HL-60 (cell line): ENCODE data around the gene SIRPD.

ENCODE experiments used
- DNase-seq, 2 experiments: peaks; one replicate each; pipeline ENCODE4 v3.0.0-alpha.2; 2010 to 2020; ENCODE audit warnings: low read depth in 1 of 2, low spot score in 1 of 2
- H3K27ac ChIP-seq: fragments of 250-450 bp; sonication (Bioruptor Pico); replicated peaks from 2 replicates; pipeline ENCODE4 v1.5.1; 2020; ENCODE audit warnings: mild to moderate bottlenecking, moderate library complexity
- H3K27me3 ChIP-seq: fragments of 250-450 bp; sonication (Bioruptor Pico); 2 replicates; pipeline ENCODE4 v1.5.1; 2021; ENCODE audit warnings: mild to moderate bottlenecking, moderate library complexity; ENCODE audit not compliant: insufficient read depth, poor library complexity, severe bottlenecking
- H3K4me3 ChIP-seq: replicated peaks from 2 replicates; pipeline ENCODE4 v1.5.1; 2011; ENCODE audit warnings: mild to moderate bottlenecking, control low read depth, low read length; ENCODE audit not compliant: insufficient read depth
- GABPA ChIP-seq: IDR thresholded peaks from 2 replicates; pipeline ENCODE4 v1.6.1; 2012; ENCODE audit warnings: low read depth
- POLR2AphosphoS5 ChIP-seq: IDR thresholded peaks from 2 replicates; pipeline ENCODE4 v1.6.1; 2012; ENCODE audit warnings: low read depth
- REST ChIP-seq: IDR thresholded peaks from 2 replicates; pipeline ENCODE4 v1.6.1; 2012; ENCODE audit warnings: low read depth; ENCODE audit not compliant: insufficient replicate concordance
- SPI1 ChIP-seq: IDR thresholded peaks from 2 replicates; pipeline ENCODE4 v1.6.1; 2012; ENCODE audit warnings: low read depth, mild to moderate bottlenecking, borderline replicate concordance
- TF ChIP-seq, protein P1 (sequence below): IDR thresholded peaks from one replicate; pipeline ENCODE4 v1.5.1; 2011; ENCODE audit warnings: low read length, control low read depth, inconsistent platforms; ENCODE audit not compliant: insufficient read depth

The SIRPD gene

DNA sequence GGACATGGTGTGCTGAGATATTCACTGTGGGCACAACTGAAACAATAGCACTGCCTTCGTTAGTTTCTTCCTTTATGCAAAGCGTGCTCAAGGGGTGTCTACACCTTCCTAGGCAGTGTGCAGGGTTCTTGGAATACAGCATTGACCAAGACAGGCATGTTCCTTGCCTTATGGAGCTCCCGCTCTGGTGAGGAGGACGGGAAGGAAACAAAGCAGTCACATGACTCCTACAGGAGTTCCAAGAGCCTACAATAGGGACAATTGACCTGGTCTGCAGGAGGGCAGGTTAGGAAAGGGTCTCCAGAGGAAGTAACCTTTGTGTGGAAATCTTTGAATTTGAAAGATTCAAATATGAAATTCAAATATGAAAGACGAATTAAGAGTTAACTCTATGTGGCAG is 40.5 kb downstream of the SIRPD start:
- DNase-seq: no peak
- no peaks in the 10 kb centered on the region for H3K27me3 ChIP-seq
- H3K4me3 ChIP-seq: no peak overlapping the region
- TF ChIP-seq, protein P1, sequence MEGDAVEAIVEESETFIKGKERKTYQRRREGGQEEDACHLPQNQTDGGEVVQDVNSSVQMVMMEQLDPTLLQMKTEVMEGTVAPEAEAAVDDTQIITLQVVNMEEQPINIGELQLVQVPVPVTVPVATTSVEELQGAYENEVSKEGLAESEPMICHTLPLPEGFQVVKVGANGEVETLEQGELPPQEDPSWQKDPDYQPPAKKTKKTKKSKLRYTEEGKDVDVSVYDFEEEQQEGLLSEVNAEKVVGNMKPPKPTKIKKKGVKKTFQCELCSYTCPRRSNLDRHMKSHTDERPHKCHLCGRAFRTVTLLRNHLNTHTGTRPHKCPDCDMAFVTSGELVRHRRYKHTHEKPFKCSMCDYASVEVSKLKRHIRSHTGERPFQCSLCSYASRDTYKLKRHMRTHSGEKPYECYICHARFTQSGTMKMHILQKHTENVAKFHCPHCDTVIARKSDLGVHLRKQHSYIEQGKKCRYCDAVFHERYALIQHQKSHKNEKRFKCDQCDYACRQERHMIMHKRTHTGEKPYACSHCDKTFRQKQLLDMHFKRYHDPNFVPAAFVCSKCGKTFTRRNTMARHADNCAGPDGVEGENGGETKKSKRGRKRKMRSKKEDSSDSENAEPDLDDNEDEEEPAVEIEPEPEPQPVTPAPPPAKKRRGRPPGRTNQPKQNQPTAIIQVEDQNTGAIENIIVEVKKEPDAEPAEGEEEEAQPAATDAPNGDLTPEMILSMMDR: no peak
- TF ChIP-seq REST (no peak), POLR2AphosphoS5 (no peak), GABPA (no peak), SPI1 (no peak)
- no peak overlapping the region for H3K27ac ChIP-seq

DNA sequence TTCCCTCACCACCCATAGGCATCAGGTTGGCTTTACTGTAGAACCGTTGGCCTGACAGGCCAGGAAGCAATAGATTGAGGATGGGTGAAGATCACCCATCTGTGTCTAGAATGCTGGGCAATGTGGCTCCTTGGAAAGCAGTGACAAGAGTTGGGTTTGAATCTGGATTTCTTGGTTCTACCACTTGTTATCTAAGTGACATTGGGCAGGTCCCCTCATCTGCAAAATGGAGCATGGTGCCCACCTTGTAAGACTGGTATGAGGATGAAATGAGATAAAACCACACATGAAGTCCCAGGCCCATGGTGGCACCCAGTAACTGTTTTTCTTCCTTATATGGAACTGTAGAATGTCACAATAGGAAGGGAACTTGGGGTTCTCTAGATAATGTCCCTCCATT is 43.7 kb downstream of the SIRPD start:
- Histone ChIP-seq H3K27ac (no peak overlapping the region), H3K27me3 (no peaks in the 10 kb centered on the region), H3K4me3 (no peak overlapping the region)
- TF ChIP-seq POLR2AphosphoS5: no peak
- TF ChIP-seq, protein P1: no peak
- no peak for TF ChIP-seq REST
- TF ChIP-seq SPI1: no peak
- no peak for TF ChIP-seq GABPA
- no peak for DNase-seq

DNA sequence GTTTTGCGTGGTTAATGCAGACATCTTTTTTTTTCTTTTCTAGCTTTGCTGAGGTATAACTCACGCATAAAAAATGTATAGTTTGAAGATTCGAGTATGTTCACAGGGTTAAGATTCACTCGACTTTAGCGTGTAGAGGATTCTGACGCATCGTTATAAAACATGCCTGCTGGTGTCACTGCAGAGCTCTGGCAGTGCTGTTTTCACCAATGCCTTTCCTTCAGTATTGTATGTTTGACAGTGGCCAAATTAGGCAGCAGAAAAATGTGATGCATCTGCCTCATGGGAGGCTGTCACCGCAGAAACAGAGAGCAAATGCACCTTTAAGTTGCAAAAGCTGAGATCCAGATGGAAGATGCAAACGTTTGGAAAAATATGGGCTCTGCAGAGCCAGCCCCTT is 48.3 kb downstream of the SIRPD start:
- peak in 1 of 2 experiments; percentile 74 for DNase-seq
- Histone ChIP-seq H3K27ac (no peak overlapping the region), H3K27me3 (no peaks in the 10 kb centered on the region), H3K4me3 (no peak overlapping the region)
- TF ChIP-seq, protein P1: peak; percentile 65
- TF ChIP-seq SPI1: no peak
- no peak for TF ChIP-seq POLR2AphosphoS5

- Histone ChIP-seq H3K27ac (no peak overlapping the region), H3K27me3 (no peaks in the 10 kb centered on the region), H3K4me3 (no peak overlapping the region)
- DNase-seq: no peak
- TF ChIP-seq REST (no peak), POLR2AphosphoS5 (no peak), SPI1 (no peak), GABPA (no peak)
- TF ChIP-seq, protein P1: no peak
Observed at GRCh38 chr20:1508574-1508973, 48.9 kb downstream of the SIRPD start.
